CD1c-positive myeloid dendritic cell (primary cell): ENCODE measurements around the gene ZNF174.

Experiments
- DNase-seq: peaks from one replicate; pipeline ENCODE4 v3.0.0-alpha.2; 2016; ENCODE audit errors: extremely low spot score

ZNF174 gene

GRCh38 chr16:3400779-3401688, at the start of gene ZNF174, which contains the start of gene ZSCAN32:
Gene ZNF174, plus strand, starts transcription at chr16:3401215. Its CDS starts 790 bp downstream, at chr16:3402005.
Gene ZSCAN32, minus strand, starts transcription at chr16:3401004. Its CDS starts 3,447 bp downstream, at chr16:3397557.
- peak; percentile 99 for DNase-seq

GRCh38 chr16:3355589-3355988, 45.4 kb upstream of the ZNF174 start, which contains the start of gene OR2C1:
Gene OR2C1, plus strand, starts transcription at chr16:3355889. Its CDS starts 52 bp downstream, at chr16:3355941.
- no peak for DNase-seq

GRCh38 chr16:3356118-3356517, 44.9 kb upstream of the ZNF174 start:
- no peak for DNase-seq

DNA sequence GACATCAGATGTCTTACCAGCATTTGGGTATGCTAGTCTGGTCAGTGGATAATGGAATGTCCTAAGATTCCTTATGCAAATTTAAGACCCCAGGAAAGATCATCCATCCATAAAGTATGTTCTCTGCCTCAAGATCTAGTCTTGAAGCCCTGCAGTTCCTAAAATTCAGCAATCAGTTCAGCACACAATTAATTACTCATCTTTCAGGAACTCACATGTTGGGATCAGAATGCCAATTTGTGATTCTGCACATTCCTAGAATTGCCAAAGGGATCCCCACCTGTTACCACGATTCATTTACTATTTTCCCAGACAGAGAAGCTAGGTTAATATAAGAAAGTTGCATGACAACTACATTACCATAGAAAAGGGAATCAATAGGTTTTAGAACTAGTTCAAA, 42.1 kb upstream of the ZNF174 start:
- DNase-seq: no peak

DNA sequence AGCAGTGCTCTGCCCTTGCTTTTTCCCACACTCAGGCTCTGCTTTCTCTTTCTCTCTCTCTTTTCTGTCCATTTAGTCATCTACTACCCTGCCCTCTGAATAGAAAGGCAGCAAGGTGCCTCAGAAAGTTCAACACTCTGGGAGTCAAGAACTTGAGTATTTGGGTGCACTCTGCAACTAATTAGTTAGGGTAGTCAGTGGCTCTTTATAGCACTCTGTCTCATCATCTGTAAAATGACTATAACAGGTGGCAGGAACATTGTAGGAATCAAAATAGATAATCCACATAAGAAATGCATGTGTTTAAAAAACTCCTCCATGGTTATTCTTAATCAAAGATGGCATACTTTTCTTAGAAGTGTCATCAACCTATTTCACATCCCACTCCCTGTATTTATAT, 38.1 kb upstream of the ZNF174 start:
- no peak for DNase-seq

DNA sequence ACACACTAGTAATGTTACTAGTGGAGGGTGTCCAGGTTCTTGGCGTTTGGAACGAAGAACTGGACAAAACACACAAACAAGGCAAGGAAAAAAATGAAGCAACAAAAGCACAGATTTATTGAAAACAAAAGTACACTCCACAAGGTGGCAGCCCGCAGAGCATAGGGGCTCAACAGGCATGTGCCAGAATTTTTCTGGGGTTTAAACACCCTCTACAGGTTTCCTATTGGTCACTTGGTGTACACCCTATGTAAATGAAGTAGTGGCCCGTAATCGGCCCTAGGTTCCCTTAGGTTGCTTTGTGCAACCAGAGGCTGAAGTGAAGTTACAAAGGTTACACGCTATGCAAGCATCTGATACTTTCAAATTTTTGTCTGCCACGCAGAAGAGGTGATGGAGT, 37.2 kb upstream of the ZNF174 start:
- no peak for DNase-seq

- peak; percentile 85 for DNase-seq
Observed at GRCh38 chr16:3364774-3365427, 36.1 kb upstream of the ZNF174 start.

GRCh38 chr16:3369073-3369472, 31.9 kb upstream of the ZNF174 start:
- DNase-seq: no peak

DNA sequence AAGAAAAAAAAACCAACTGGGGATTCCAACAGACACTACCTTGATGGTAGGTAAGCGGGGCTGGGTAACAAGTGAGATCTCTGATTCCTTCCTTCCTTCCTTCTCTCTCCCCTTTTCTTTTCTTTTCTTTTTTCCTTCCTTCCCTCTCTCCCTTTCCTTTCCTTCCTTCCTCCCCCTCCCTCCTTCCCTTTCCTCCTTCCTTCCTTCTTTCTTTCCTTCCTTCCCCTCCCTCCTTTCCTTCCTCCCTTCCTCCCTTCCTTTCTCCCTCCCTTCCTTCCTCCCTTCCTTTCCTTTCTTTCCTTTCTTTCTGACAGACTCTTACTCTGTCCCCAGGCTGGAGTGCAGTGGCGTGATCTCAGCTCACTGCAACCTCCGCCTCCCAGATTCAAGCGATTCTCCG, 25.3 kb upstream of the ZNF174 start:
- no peak for DNase-seq

GRCh38 chr16:3377917-3378316, 23.1 kb upstream of the ZNF174 start:
- DNase-seq: no peak

DNA sequence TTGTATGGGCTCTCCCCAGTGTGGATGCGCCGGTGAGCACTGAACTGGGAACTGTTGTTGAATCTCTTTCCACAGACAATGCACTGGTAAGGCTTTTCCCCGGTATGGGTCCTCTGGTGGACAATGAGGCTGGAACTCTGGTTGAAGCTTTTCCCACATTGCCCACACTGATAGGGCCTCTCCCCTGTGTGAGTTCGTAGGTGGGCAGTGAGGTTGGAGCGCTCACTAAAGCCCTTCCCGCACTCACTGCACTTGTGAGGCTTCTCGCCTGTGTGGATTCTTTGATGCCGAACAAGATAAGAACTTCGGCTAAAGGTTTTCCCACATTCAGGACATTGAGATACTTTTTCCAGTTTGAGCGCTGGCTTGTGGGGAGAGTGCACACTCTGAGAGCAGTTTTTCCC, 18.0 kb upstream of the ZNF174 start:
- no peak for DNase-seq

DNA sequence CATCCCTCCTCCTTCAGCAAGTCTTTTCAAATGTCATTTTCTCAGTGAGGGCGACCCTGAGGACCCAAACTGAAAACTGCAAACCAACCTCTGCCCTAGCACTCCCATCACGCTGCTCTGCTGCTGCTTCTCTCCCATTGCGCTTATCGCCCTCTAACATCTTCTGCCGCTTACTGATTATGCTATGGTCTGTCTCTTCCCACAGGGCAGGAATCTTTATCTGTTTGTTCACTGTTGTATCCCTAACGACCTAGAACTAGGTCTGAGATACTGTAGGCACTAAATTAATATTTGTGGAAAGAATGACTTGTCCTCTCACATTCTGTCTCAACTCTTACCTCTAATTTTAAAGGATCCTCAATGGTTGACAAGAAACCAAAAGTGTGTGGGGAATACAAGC, 12.7 kb upstream of the ZNF174 start:
- DNase-seq: no peak

- DNase-seq: no peak
Observed at GRCh38 chr16:3389663-3390338, 11.2 kb upstream of the ZNF174 start.

GRCh38 chr16:3400446-3400778, 603 bp upstream of the ZNF174 start:
- DNase-seq: peak; percentile 1

GRCh38 chr16:3401719-3402397, 843 bp downstream of the ZNF174 start:
- DNase-seq: peak; percentile 3

DNA sequence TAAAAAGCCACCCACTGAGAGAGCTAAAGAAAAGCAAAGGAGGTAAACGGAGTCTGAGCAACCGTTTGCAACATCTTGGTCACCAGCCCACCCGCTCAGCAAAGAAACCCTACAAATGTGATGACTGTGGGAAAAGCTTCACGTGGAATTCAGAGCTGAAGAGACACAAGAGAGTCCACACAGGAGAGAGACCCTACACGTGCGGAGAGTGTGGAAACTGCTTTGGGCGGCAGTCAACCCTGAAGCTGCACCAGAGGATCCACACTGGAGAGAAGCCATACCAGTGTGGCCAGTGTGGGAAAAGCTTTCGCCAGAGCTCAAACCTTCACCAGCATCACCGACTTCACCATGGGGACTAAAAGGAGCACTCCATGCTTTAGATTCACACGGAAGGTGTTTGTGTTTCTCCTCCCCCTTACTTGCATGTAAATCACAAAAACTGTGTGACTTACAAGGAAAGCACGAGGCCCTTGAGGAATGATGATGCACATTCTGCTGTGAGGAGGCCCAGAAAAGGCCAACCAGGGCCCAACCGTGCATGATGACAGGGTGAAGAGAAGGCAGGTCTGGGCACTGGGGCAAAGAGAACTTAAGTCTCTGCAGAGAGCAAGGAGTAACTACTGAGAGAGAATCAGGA, 7.7 kb downstream of the ZNF174 start:
- no peak for DNase-seq

- no peak for DNase-seq
Observed at GRCh38 chr16:3413730-3414379, 12.8 kb downstream of the ZNF174 start.

- peak; percentile 55 for DNase-seq
Observed at GRCh38 chr16:3431779-3432219, 30.8 kb downstream of the ZNF174 start.

DNA sequence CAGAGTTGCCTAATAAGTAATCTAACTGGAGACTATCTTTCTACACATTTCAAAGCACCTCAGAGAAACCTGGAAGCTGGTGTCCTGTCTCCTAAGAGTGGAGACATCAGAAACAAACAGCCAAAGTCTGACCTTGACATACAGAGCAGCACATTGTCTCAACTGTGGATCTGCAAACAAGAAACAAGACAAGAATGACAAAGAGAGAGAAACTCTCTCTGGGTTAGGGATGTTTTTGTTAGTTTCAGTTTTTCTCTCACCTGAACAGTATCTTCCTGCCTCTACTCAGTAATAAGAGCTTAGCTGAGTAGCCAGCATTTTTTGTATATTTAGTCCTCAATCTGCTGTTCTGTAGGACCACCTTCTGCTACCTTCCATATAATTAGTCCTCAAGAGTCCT, 33.4 kb downstream of the ZNF174 start:
- DNase-seq: no peak

DNA sequence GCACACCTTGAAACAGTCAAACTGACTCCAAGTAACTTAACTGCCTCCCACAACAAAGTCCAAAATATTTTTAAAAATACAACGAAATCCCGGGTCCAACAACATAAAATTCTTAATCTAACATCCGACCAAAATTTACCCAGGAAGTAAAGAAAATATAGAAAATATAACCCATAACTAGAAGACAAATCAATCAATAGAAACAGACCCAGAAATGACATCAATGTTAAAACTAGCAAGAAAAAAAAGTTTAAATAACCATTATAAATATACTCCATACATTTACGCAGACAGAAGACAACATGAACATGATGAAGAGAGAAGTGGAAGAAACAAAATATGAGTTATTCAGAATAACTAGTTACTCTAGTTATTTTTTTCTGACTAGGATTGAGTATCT, 38.6 kb downstream of the ZNF174 start:
- no peak for DNase-seq
